ENCODE data around the gene DIP2C. TPM values are rescaled to one million over a fixed set of nuclear protein-coding genes. Genes with fewer than 3 reads are reported as not detected.

Gene DIP2C
- total and polyA plus RNA-seq, 7 experiments from 2014 or later = 1.1 to 8.7 (median 4.5) TPM

DNA sequence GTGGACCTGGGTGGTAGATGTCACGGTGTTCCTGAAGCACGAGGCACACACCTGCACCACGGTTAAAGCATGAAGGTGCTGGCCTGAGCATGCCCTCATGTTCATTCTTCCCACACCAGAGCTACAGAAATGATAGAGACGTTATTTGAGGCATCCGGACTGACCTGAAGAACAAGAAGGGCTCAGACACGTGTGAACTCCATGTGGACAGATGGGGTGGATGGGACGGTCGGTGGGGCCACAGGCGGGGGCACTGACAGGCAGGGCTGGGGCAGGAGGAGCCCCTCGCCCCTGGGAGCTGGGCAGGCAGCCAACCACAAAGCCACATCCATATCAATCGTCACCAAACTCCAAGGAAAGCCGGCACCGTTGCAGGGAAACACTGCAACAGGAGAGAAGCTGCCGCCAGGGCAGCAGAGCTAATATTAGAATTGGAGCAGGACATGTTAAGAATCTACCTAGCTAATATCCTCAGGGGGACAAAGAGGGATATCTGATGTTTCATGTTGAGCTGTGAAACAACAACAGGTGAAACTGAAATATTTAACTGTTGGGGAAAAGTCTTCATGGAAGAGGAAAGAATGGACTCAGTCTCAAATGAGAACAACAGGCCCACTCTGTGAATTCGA is 37.8 kb upstream of the DIP2C start:
- Mint-ChIP-seq H3K27me3 (peaks cover 0 to 4% (median 0%) of the 10 kb centered on the region in 5 donors), H3K9me3 (peaks cover 0 to 6% (median 0%) of the 10 kb centered on the region in 11 donors), H3K4me3 (no peak overlapping the region), H3K36me3 (no peaks in the 10 kb centered on the region), H3K4me1 (no peaks in the 10 kb centered on the region), H3K27ac (no peak overlapping the region)
- CTCF ChIA-PET = no interaction called here
- Histone ChIP-seq H3K9me3 (ENCODE audit: control insufficient read depth in 2 of 3, low read length in 3 of 3) (no peaks in the 10 kb centered on the region), H3K4me3 (ENCODE audit: low read length) (no peak overlapping the region), H3K4me1 (ENCODE audit: control insufficient read depth in 2 of 2, insufficient read depth in 2 of 2, low read length in 2 of 2) (no peaks in the 10 kb centered on the region), H3K27ac (ENCODE audit: low read depth, low read length) (no peak overlapping the region), H3K27me3 (ENCODE audit: control insufficient read depth in 2 of 2, insufficient read depth in 2 of 2, low read length in 2 of 2) (no peaks in the 10 kb centered on the region), H3K36me3 (ENCODE audit: control insufficient read depth in 2 of 3, insufficient read depth in 3 of 3, low read length in 3 of 3) (no peaks in the 10 kb centered on the region)
- POLR2A ChIA-PET = no interaction called here
- ATAC-seq (no peak), DNase-seq (no peak)
- intact Hi-C loops (cut with micrococcal nuclease) = no loop called here

DNA sequence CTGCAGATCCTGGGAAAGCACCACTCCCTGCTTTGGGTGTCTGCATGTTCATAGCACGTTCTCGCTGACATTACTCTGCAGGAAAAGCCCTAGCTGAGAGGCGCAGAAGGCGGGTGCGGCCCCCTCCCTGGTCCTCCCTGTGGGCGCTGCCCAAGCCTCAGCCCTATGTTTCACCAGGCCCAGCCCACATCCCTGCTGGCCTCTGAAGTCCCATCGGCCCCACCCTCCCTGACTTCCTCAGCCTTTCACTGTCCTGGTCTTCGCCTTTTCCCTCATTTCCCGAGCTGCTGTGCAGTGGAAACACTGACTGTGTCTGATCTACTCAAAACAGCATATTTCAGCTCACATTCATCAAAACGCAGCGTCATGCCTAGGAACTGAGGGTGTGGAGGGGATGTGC is 36.3 kb upstream of the DIP2C start:
- no peaks in the 10 kb centered on the region for H3K4me1 Mint-ChIP-seq
- no peaks in the 10 kb centered on the region for H3K36me3 Mint-ChIP-seq
- no peak overlapping the region for H3K4me3 Mint-ChIP-seq
- Histone ChIP-seq H3K27ac (ENCODE audit: low read depth, low read length) (no peak overlapping the region), H3K27me3 (ENCODE audit: control insufficient read depth in 2 of 2, insufficient read depth in 2 of 2, low read length in 2 of 2) (no peaks in the 10 kb centered on the region), H3K4me1 (ENCODE audit: control insufficient read depth in 2 of 2, insufficient read depth in 2 of 2, low read length in 2 of 2) (no peaks in the 10 kb centered on the region), H3K9me3 (ENCODE audit: control insufficient read depth in 2 of 3, low read length in 3 of 3) (no peaks in the 10 kb centered on the region), H3K4me3 (ENCODE audit: low read length) (no peak overlapping the region), H3K36me3 (ENCODE audit: control insufficient read depth in 2 of 3, insufficient read depth in 3 of 3, low read length in 3 of 3) (no peaks in the 10 kb centered on the region)
- CTCF ChIA-PET = no interaction called here
- peaks cover 0 to 6% (median 0%) of the 10 kb centered on the region in 11 donors for H3K9me3 Mint-ChIP-seq
- ATAC-seq (no peak), DNase-seq (no peak)
- POLR2A ChIA-PET = no interaction called here
- intact Hi-C loops (cut with micrococcal nuclease) = no loop called here
- H3K27ac Mint-ChIP-seq = no peak overlapping the region
- H3K27me3 Mint-ChIP-seq = no peaks in the 10 kb centered on the region

DNA sequence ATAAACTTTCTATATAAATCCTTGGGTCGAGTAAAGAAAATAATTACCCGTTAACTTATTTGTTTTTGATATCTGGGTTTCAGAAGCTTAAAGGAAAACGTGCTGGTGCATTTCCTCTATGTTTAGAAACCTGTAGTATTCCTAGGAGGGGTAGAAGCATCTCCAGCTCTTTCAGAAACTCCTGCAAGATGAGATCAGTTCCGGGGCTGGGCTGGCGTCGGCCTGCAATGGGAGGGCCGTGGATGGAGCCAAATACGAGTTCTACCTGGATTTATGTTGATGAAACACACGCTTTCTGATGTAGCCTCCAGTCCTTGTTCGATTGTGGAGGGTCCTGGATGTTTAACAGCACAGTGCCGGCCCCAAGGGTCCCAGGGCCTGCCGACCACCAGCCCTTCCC is 35.8 kb upstream of the DIP2C start:
- H3K27me3 Mint-ChIP-seq = peaks cover 0 to 4% (median 0%) of the 10 kb centered on the region in 5 donors
- no peak overlapping the region for H3K27ac Mint-ChIP-seq
- no peak for DNase-seq
- ChIA-PET CTCF (no interaction called here), POLR2A (no interaction called here)
- no peaks in the 10 kb centered on the region for H3K4me1 ChIP-seq (ENCODE audit: control insufficient read depth in 2 of 2, insufficient read depth in 2 of 2, low read length in 2 of 2)
- no peaks in the 10 kb centered on the region for H3K36me3 ChIP-seq (ENCODE audit: control insufficient read depth in 2 of 3, insufficient read depth in 3 of 3, low read length in 3 of 3)
- no peak overlapping the region for H3K4me3 Mint-ChIP-seq
- peaks cover 0 to 6% (median 0%) of the 10 kb centered on the region in 11 donors for H3K9me3 Mint-ChIP-seq
- no peak overlapping the region for H3K27ac ChIP-seq (ENCODE audit: low read depth, low read length)
- intact Hi-C loops (cut with micrococcal nuclease) = no loop called here
- no peaks in the 10 kb centered on the region for H3K9me3 ChIP-seq (ENCODE audit: control insufficient read depth in 2 of 3, low read length in 3 of 3)
- H3K36me3 Mint-ChIP-seq = no peaks in the 10 kb centered on the region
- no peak for ATAC-seq
- H3K27me3 ChIP-seq (ENCODE audit: control insufficient read depth in 2 of 2, insufficient read depth in 2 of 2, low read length in 2 of 2) = no peaks in the 10 kb centered on the region
- no peaks in the 10 kb centered on the region for H3K4me1 Mint-ChIP-seq
- H3K4me3 ChIP-seq (ENCODE audit: low read length) = no peak overlapping the region

DNA sequence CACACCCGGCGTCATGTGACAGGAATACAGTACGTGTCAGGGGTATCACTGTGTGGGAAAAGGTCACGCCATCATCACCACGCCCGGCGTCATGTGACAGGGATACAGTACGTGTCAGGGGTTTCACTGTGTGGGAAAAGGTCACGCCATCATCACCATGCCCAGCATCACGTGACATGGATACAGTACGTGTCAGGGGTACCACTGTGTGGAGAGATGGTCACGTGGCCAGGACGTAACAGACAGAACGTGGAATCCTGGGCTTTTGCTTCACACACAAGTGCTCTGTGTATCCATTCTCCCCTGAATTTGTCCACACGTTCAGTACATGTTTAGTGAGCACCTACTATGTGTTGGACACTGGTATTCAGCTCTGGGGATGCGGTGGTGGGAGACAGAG is 34.5 kb upstream of the DIP2C start:
- H3K27ac Mint-ChIP-seq = no peak overlapping the region
- H3K4me1 Mint-ChIP-seq = no peaks in the 10 kb centered on the region
- POLR2A ChIA-PET = no interaction called here
- Histone ChIP-seq H3K4me3 (ENCODE audit: low read length) (no peak overlapping the region), H3K4me1 (ENCODE audit: control insufficient read depth in 2 of 2, insufficient read depth in 2 of 2, low read length in 2 of 2) (no peaks in the 10 kb centered on the region), H3K27ac (ENCODE audit: low read depth, low read length) (no peak overlapping the region), H3K9me3 (ENCODE audit: control insufficient read depth in 2 of 3, low read length in 3 of 3) (no peaks in the 10 kb centered on the region), H3K36me3 (ENCODE audit: control insufficient read depth in 2 of 3, insufficient read depth in 3 of 3, low read length in 3 of 3) (no peaks in the 10 kb centered on the region), H3K27me3 (ENCODE audit: control insufficient read depth in 2 of 2, insufficient read depth in 2 of 2, low read length in 2 of 2) (no peaks in the 10 kb centered on the region)
- H3K27me3 Mint-ChIP-seq = peaks cover 0 to 7% (median 0%) of the 10 kb centered on the region in 5 donors
- H3K9me3 Mint-ChIP-seq = peaks cover 0 to 6% (median 0%) of the 10 kb centered on the region in 11 donors
- no peak for DNase-seq
- intact Hi-C loops (cut with micrococcal nuclease) = no loop called here
- ATAC-seq = no peak
- H3K4me3 Mint-ChIP-seq = no peak overlapping the region
- CTCF ChIA-PET = no interaction called here
- H3K36me3 Mint-ChIP-seq = no peaks in the 10 kb centered on the region

DNA sequence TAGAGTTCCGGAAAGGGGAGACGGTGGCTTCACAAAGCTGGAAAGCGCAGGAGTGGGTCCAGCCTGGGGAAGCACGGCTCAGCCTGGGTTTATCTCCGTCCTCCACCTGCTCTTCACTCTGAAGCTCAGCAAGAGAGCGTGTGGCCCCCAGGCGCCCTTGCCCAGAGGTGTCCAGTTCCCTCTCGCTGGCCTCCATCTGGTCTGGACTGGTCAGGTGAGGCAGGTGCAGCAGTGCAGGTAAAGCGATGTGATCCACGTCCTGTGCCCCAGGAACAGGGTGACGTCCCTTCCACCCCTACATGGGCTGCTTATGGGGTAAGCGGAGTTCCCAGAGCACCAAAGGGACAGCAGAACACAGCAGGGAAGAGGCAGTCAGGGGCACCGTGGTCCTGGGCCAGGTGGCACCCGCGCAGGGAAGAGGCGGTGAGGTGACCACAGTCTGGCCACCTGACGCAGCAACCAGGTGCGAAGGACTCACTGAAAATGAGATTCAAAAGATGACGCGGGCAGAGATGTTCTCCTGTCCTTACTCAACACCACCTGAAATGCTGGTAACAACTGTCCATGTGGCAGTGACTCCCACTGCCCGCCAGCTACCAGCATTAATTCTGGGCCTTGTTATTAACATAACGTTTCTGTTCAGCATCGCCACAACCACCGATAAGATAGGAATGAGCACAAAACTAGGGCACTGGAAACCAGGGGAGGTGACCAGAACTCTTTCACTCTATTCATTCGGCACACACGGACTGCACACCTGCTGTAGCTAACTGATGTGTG is 33.0 kb upstream of the DIP2C start:
- Mint-ChIP-seq H3K27ac (no peak overlapping the region), H3K27me3 (peaks cover 0 to 14% (median 7%) of the 10 kb centered on the region in 5 donors), H3K4me3 (no peak overlapping the region), H3K9me3 (peaks cover 0 to 6% (median 0%) of the 10 kb centered on the region in 11 donors), H3K4me1 (no peaks in the 10 kb centered on the region), H3K36me3 (no peaks in the 10 kb centered on the region)
- CTCF ChIA-PET = interaction anchor here (0.7 kb wide), 1 partner anchor 407 kb away, joined by 3 read pairs; no protein-coding TSS in a partner anchor
- ATAC-seq (no peak), DNase-seq (no peak)
- Histone ChIP-seq H3K27ac (ENCODE audit: low read depth, low read length) (no peak overlapping the region), H3K4me1 (ENCODE audit: control insufficient read depth in 2 of 2, insufficient read depth in 2 of 2, low read length in 2 of 2) (no peaks in the 10 kb centered on the region), H3K36me3 (ENCODE audit: control insufficient read depth in 2 of 3, insufficient read depth in 3 of 3, low read length in 3 of 3) (no peaks in the 10 kb centered on the region), H3K4me3 (ENCODE audit: low read length) (no peak overlapping the region), H3K9me3 (ENCODE audit: control insufficient read depth in 2 of 3, low read length in 3 of 3) (no peaks in the 10 kb centered on the region), H3K27me3 (ENCODE audit: control insufficient read depth in 2 of 2, insufficient read depth in 2 of 2, low read length in 2 of 2) (no peaks in the 10 kb centered on the region)
- POLR2A ChIA-PET = no interaction called here
- intact Hi-C loops (cut with micrococcal nuclease) = no loop called here

DNA sequence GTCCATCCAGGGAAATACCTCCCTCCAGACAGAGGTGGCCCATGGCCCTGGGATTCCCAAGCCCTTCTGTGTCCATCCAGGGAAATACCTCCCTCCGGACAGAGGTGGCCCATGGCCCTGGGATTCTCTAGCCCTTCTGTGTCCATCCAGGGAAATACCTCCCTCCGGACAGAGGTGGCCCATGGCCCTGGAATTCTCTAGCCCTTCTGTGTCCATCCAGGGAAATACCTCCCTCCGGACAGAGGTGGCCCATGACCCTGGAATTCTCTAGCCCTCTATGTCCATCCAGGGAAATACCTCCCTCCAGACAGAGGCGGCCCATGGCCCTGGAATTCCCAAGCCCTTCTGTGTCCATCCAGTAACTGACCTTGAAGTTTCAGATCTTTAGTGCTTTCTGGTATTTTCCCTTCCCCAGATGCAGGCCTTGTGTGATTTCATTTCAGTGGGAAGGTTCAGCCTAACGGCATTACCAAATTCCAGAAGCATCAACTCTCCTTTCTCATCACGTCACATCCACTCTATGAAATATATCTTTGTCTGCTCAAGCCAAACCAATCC is 28.8 kb upstream of the DIP2C start:
- peaks cover 0 to 5% (median 0%) of the 10 kb centered on the region in 5 donors for H3K36me3 Mint-ChIP-seq
- Histone ChIP-seq H3K27me3 (ENCODE audit: control insufficient read depth in 2 of 2, insufficient read depth in 2 of 2, low read length in 2 of 2) (no peaks in the 10 kb centered on the region), H3K4me3 (ENCODE audit: low read length) (no peak overlapping the region), H3K9me3 (ENCODE audit: control insufficient read depth in 2 of 3, low read length in 3 of 3) (no peaks in the 10 kb centered on the region), H3K36me3 (ENCODE audit: control insufficient read depth in 2 of 3, insufficient read depth in 3 of 3, low read length in 3 of 3) (no peaks in the 10 kb centered on the region), H3K27ac (ENCODE audit: low read depth, low read length) (no peak overlapping the region), H3K4me1 (ENCODE audit: control insufficient read depth in 2 of 2, insufficient read depth in 2 of 2, low read length in 2 of 2) (no peaks in the 10 kb centered on the region)
- no peak for ATAC-seq
- H3K4me3 Mint-ChIP-seq = no peak overlapping the region
- ChIA-PET CTCF (no interaction called here), POLR2A (no interaction called here)
- no peaks in the 10 kb centered on the region for H3K4me1 Mint-ChIP-seq
- intact Hi-C loops (cut with micrococcal nuclease) = no loop called here
- no peak overlapping the region for H3K27ac Mint-ChIP-seq
- peaks cover 0 to 21% (median 11%) of the 10 kb centered on the region in 11 donors for H3K9me3 Mint-ChIP-seq
- no peak for DNase-seq
- H3K27me3 Mint-ChIP-seq = peaks cover 0 to 30% (median 12%) of the 10 kb centered on the region in 5 donors
